PC-9 (cell line): ENCODE data around the gene SORBS2. TPM values are rescaled to one million over a fixed set of nuclear protein-coding genes. Genes with fewer than 3 reads are reported as not detected.

ENCODE experiments used
- BruUV-seq: library from RNA; stranded (reverse); fragments of 400-500 nt; replicated peaks from 2 replicates; lab custom pipeline; 2021; lab: Mats Ljungman, UMichigan
- CTCF ChIA-PET: fragments of 300-600 bp; sonication (Branson Sonifier 250); formaldehyde crosslinking; loops from one replicate; lab custom pipeline; 2022; ENCODE audit warnings: antibody characterized with exemption; lab: Charles Lee
- POLR2A ChIA-PET: fragments of 300-600 bp; sonication (Branson Sonifier 250); formaldehyde crosslinking; loops from one replicate; lab custom pipeline; 2022; ENCODE audit warnings: antibody characterized with exemption; ENCODE audit not compliant: unreplicated experiment; lab: Charles Lee
- DNase-seq, 2 experiments: peaks; one replicate each; pipeline versions ENCODE4 v3.0.0 to v3.0.0-alpha.2; 2015 to 2022; ENCODE audit warnings: mixed read lengths in 1 of 2
- H2AFZ ChIP-seq: fragments of 200-600 bp; sonication (generic); 2 replicates; pipeline ENCODE4 v1.8.1; 2017; ENCODE audit warnings: antibody characterized with exemption
- H3F3A ChIP-seq: fragments of 200-600 bp; sonication (generic); 2 replicates; pipeline ENCODE4 v1.8.1; 2017; ENCODE audit warnings: antibody characterized with exemption, mild to moderate bottlenecking, low read depth; ENCODE audit not compliant: insufficient read depth
- H3K27ac ChIP-seq: fragments of 200-600 bp; sonication (generic); 2 replicates; pipeline ENCODE4 v1.6.1; 2016; ENCODE audit warnings: mixed run types
- H3K27me3 ChIP-seq: fragments of 200-600 bp; sonication (generic); 2 replicates; pipeline ENCODE4 v1.6.1; 2016; ENCODE audit warnings: low read depth, mixed run types; ENCODE audit not compliant: insufficient read depth
- H3K36me3 ChIP-seq: fragments of 200-600 bp; sonication (generic); 2 replicates; pipeline ENCODE4 v1.6.1; 2016; ENCODE audit warnings: low read depth, mixed run types
- H3K4me1 ChIP-seq: fragments of 200-600 bp; sonication (generic); replicated peaks from 2 replicates; pipeline ENCODE4 v1.6.1; 2016; ENCODE audit warnings: mixed run types; ENCODE audit not compliant: insufficient read depth
- H3K4me2 ChIP-seq: fragments of 200-600 bp; sonication (generic); 2 replicates; pipeline ENCODE4 v1.6.1; 2017; ENCODE audit warnings: mixed run types
- H3K4me3 ChIP-seq: fragments of 200-600 bp; sonication (generic); 2 replicates; pipeline ENCODE4 v1.6.1; 2016; ENCODE audit warnings: mixed run types
- H3K79me2 ChIP-seq: fragments of 200-600 bp; sonication (generic); 2 replicates; pipeline ENCODE4 v1.6.1; 2017; ENCODE audit warnings: low read depth, mixed run types
- H3K9me2 ChIP-seq: fragments of 200-600 bp; sonication (generic); 2 replicates; pipeline ENCODE4 v1.8.1; 2017; ENCODE audit warnings: mild to moderate bottlenecking; ENCODE audit not compliant: insufficient read depth
- H3K9me3 ChIP-seq: fragments of 200-600 bp; sonication (generic); 2 replicates; pipeline ENCODE4 v1.8.1; 2016; ENCODE audit warnings: low read depth; ENCODE audit not compliant: insufficient read depth
- H4K20me1 ChIP-seq: fragments of 200-600 bp; sonication (generic); 2 replicates; pipeline ENCODE4 v1.8.1; 2017; ENCODE audit not compliant: insufficient read depth
- EZH2 ChIP-seq: fragments of 200-600 bp; sonication (generic); IDR thresholded peaks from 2 replicates; pipeline ENCODE4 v1.8.0; 2017; ENCODE audit warnings: antibody characterized with exemption, low read depth
- intact Hi-C: fragments of 100-400 bp; cut with micrococcal nuclease; formaldehyde crosslinking; loops from one replicate; pipeline ENCODE4 v1.10.0; 2022; ENCODE audit not compliant: unreplicated experiment
- total RNA-seq: library from RNA; stranded (reverse); gene quantifications from 2 replicates; pipeline ENCODE4 v1.2.3, GENCODE V29; 2021
- TF ChIP-seq, protein P1 (sequence below): fragments of 200-600 bp; sonication (generic); conservative IDR thresholded peaks from 2 replicates; pipeline ENCODE4 v1.6.1; 2017; ENCODE audit warnings: mixed run types, antibody characterized with exemption, mild to moderate bottlenecking, moderate library complexity

The SORBS2 gene
- total RNA-seq, 1 experiment from 2014 or later = 16.4 TPM

DNA sequence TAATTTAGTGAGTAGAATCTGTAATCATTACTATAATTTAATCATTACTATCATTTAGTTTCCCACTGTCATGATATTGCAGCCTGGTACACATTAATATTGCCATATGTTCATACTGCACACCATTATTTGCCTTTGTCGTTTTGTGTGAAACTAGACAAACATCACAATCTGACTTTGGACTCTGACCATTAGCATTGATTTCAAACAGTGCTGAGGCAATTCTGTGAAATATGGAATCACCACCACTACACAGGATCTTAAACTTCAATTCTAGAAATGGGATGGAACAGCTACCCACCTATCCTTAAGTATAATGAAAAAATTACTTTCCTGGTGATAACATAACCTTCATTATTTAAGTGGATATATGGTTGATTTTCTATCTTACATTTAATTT, 98.3 kb downstream of the SORBS2 start:
- ChIA-PET POLR2A (no interaction called here), CTCF (no interaction called here)
- no peaks in the 10 kb centered on the region for H3F3A ChIP-seq
- no peak overlapping the region for H3K4me2 ChIP-seq
- H3K36me3 ChIP-seq = no peaks in the 10 kb centered on the region
- H3K79me2 ChIP-seq = no peaks in the 10 kb centered on the region
- intact Hi-C loops = no loop called here
- no TSS peak for BruUV-seq
- no peaks in the 10 kb centered on the region for H3K27me3 ChIP-seq
- H3K4me1 ChIP-seq = no peaks in the 10 kb centered on the region
- no peaks in the 10 kb centered on the region for H4K20me1 ChIP-seq
- TF ChIP-seq, protein P1, sequence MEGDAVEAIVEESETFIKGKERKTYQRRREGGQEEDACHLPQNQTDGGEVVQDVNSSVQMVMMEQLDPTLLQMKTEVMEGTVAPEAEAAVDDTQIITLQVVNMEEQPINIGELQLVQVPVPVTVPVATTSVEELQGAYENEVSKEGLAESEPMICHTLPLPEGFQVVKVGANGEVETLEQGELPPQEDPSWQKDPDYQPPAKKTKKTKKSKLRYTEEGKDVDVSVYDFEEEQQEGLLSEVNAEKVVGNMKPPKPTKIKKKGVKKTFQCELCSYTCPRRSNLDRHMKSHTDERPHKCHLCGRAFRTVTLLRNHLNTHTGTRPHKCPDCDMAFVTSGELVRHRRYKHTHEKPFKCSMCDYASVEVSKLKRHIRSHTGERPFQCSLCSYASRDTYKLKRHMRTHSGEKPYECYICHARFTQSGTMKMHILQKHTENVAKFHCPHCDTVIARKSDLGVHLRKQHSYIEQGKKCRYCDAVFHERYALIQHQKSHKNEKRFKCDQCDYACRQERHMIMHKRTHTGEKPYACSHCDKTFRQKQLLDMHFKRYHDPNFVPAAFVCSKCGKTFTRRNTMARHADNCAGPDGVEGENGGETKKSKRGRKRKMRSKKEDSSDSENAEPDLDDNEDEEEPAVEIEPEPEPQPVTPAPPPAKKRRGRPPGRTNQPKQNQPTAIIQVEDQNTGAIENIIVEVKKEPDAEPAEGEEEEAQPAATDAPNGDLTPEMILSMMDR = no peak
- TF ChIP-seq EZH2 = no peak
- no peak for DNase-seq
- H3K27ac ChIP-seq = no peak overlapping the region
- no peak overlapping the region for H2AFZ ChIP-seq
- no peak overlapping the region for H3K4me3 ChIP-seq
- H3K9me3 ChIP-seq = no peaks in the 10 kb centered on the region
- H3K9me2 ChIP-seq = no peaks in the 10 kb centered on the region

DNA sequence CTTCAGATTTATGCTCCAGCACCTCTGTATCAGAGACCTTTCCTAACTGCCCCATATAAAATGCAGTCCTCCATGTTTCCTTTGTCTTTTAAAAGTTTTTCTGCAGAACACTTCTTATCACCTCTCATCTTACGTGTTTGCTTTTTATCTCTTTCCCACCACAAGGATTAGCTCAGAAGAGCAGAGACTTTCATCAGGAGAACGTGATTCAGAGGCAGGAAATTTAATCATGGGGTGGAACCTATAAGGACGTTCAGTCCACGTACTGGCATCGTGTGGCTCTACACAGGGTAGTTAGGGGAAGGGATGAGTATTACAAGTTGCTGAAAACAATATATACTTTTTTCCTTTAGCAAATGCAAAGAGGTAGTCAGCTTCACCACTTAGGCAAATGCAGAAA, 98.7 kb downstream of the SORBS2 start:
- H2AFZ ChIP-seq = no peak overlapping the region
- POLR2A ChIA-PET = no interaction called here
- intact Hi-C loops = no loop called here

DNA sequence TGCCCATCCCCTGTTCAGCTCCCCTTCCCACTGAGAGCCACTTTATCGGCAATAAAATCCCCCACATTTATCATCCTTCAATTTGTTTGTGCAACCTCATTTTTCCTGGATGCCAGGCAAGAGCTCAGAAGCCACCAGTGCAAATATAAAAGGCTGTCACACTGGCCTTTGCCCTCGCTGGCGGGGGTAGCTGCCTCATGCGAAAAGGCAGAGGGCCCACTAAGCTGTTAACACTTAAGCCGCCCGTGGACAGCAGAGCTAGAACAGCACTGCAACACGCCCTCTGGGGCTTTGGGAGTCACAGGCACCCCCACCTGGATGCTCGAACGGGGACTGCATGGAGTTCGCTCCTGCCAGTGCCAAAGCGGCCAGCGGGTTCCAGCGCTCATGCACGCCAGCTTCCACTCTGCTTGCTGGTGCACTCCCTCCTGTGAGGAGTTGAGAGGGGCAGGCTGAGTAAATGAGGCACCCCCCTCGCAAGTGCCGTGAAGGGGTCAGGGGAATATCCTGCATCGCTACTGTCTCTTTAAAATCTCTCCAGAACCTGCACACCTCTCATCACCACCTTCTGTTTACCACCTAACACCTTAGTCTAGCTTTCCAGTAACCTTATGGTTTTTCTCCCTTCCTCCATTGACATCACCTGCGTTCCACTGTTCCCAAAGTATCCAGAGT, 99.5 kb downstream of the SORBS2 start:
- no peak for TF ChIP-seq EZH2
- TF ChIP-seq, protein P1 = no peak
- intact Hi-C loops = no loop called here
- ChIA-PET POLR2A (no interaction called here), CTCF (no interaction called here)
- no peaks in the 10 kb centered on the region for H3K79me2 ChIP-seq
- H3K4me1 ChIP-seq = no peaks in the 10 kb centered on the region
- H3K27me3 ChIP-seq = no peaks in the 10 kb centered on the region
- no peaks in the 10 kb centered on the region for H4K20me1 ChIP-seq
- DNase-seq = no peak
- no peaks in the 10 kb centered on the region for H3F3A ChIP-seq
- H3K36me3 ChIP-seq = no peaks in the 10 kb centered on the region
- no peaks in the 10 kb centered on the region for H3K9me3 ChIP-seq
- no peaks in the 10 kb centered on the region for H3K9me2 ChIP-seq
- BruUV-seq = no TSS peak
- no peak overlapping the region for H3K27ac ChIP-seq
- H3K4me3 ChIP-seq = no peak overlapping the region
- H2AFZ ChIP-seq = no peak overlapping the region
- no peak overlapping the region for H3K4me2 ChIP-seq

More for the DNA sequence above, 98.7 kb downstream of the SORBS2 start:
- CTCF ChIA-PET = no interaction called here
- Histone ChIP-seq H3K27ac (no peak overlapping the region), H3K4me2 (no peak overlapping the region), H4K20me1 (no peaks in the 10 kb centered on the region), H3K4me1 (no peaks in the 10 kb centered on the region), H3K36me3 (no peaks in the 10 kb centered on the region), H3K9me2 (no peaks in the 10 kb centered on the region), H3K79me2 (no peaks in the 10 kb centered on the region), H3K9me3 (no peaks in the 10 kb centered on the region), H3K27me3 (no peaks in the 10 kb centered on the region), H3K4me3 (no peak overlapping the region), H3F3A (no peaks in the 10 kb centered on the region)
- TF ChIP-seq, protein P1 = no peak
- TF ChIP-seq EZH2 = no peak
- no peak for DNase-seq
- no TSS peak for BruUV-seq
